H1 (cell line): ENCODE results near the gene PSMD5. TPM values are rescaled to one million over a fixed set of nuclear protein-coding genes. Genes with fewer than 3 reads are reported as not detected.

Experiments
- CBX5 ChIP-seq: fragments of 300-800, 300-1000 bp; sonication (generic); IDR thresholded peaks from 2 replicates; pipeline ENCODE4 v1.7.1; 2016; ENCODE audit warnings: antibody characterized with exemption, low read length, low read depth
- CTBP2 ChIP-seq: IDR thresholded peaks from 2 replicates; pipeline ENCODE4 v1.7.0; 2011; ENCODE audit warnings: borderline replicate concordance, mild to moderate bottlenecking, moderate library complexity, mixed read lengths, low read length; ENCODE audit not compliant: insufficient read depth, insufficient read length
- GTF2F1 ChIP-seq: IDR thresholded peaks from 2 replicates; pipeline ENCODE4 v1.6.1; 2012; ENCODE audit warnings: low read depth, low read length, improper control_type of control experiment, borderline replicate concordance
- HDAC2 ChIP-seq, 2 experiments: fragments of 300-600 bp in 1 of 2; sonication (generic) in 1 of 2; IDR thresholded peaks; 2 replicates each; pipeline ENCODE4 v1.6.1; 2011 to 2012; ENCODE audit warnings: low read depth in 2 of 2, low read length in 2 of 2, mild to moderate bottlenecking in 2 of 2, moderate library complexity in 2 of 2, borderline replicate concordance in 1 of 2, inconsistent platforms in 1 of 2
- HDAC6 ChIP-seq: IDR thresholded peaks from one replicate; pipeline ENCODE4 v1.7.1; 2012; ENCODE audit warnings: low read depth, mild to moderate bottlenecking, inconsistent platforms, low read length, moderate library complexity
- JUN ChIP-seq: IDR thresholded peaks from 2 replicates; pipeline ENCODE4 v1.6.1; 2011; ENCODE audit warnings: low read depth, mild to moderate bottlenecking, improper control_type of control experiment, low read length
- JUND ChIP-seq: IDR thresholded peaks from 2 replicates; pipeline ENCODE4 v1.6.1; 2011; ENCODE audit warnings: mild to moderate bottlenecking, improper control_type of control experiment, low read length
- KDM1A ChIP-seq: fragments of 200-600, 300-600 bp; sonication (generic); IDR thresholded peaks from 2 replicates; pipeline ENCODE4 v1.7.1; 2016; ENCODE audit warnings: mild to moderate bottlenecking, low read length, borderline replicate concordance
- MAX ChIP-seq: IDR thresholded peaks from 2 replicates; pipeline ENCODE4 v1.6.1; 2012; ENCODE audit warnings: inconsistent platforms
- POLR2A ChIP-seq, 2 experiments: IDR thresholded peaks; 1 replicate in 1 of 2; 2 replicates in 1 of 2; pipeline ENCODE4 v1.6.1; 2011; ENCODE audit warnings: low read depth in 2 of 2, low read length in 2 of 2, mild to moderate bottlenecking in 2 of 2; ENCODE audit errors: control extremely low read depth in 1 of 2
- RAD21 ChIP-seq, 2 experiments: IDR thresholded peaks in 1 of 2; conservative IDR thresholded peaks in 1 of 2; 2 replicates each; pipeline ENCODE4 v1.6.1; 2011; ENCODE audit warnings: low read depth in 2 of 2, low read length in 2 of 2, improper control_type of control experiment in 1 of 2, inconsistent platforms in 1 of 2, mild to moderate bottlenecking in 1 of 2, moderate library complexity in 1 of 2
- RFX5 ChIP-seq: IDR thresholded peaks from 2 replicates; pipeline ENCODE4 v1.6.1; 2011; ENCODE audit warnings: low read depth, low read length, improper control_type of control experiment, borderline replicate concordance
- RXRA ChIP-seq: IDR thresholded peaks from 2 replicates; pipeline ENCODE4 v1.6.1; 2011; ENCODE audit warnings: low read depth, mild to moderate bottlenecking, low read length, moderate library complexity; ENCODE audit not compliant: insufficient read depth
- SAP30 ChIP-seq: fragments of 300-600 bp; sonication (generic); IDR thresholded peaks from 2 replicates; pipeline ENCODE4 v1.7.1; 2012; ENCODE audit warnings: low read length, moderate library complexity, mild to moderate bottlenecking, inconsistent platforms; ENCODE audit not compliant: insufficient read depth, insufficient replicate concordance
- SP1 ChIP-seq: IDR thresholded peaks from 2 replicates; pipeline ENCODE4 v1.6.1; 2011; ENCODE audit warnings: low read depth, low read length
- SP2 ChIP-seq: IDR thresholded peaks from 2 replicates; pipeline ENCODE4 v1.6.1; 2012; ENCODE audit warnings: mild to moderate bottlenecking, low read length, inconsistent platforms
- TAF1 ChIP-seq: IDR thresholded peaks from 2 replicates; pipeline ENCODE4 v1.6.1; 2011; ENCODE audit warnings: mild to moderate bottlenecking, low read depth, low read length
- TBP ChIP-seq: IDR thresholded peaks from 2 replicates; pipeline ENCODE4 v1.6.1; 2011; ENCODE audit warnings: low read depth, low read length, improper control_type of control experiment
- TCF12 ChIP-seq: IDR thresholded peaks from 2 replicates; pipeline ENCODE4 v1.6.1; 2011; ENCODE audit warnings: low read depth, mild to moderate bottlenecking, low read length
- TEAD4 ChIP-seq: IDR thresholded peaks from 2 replicates; pipeline ENCODE4 v1.6.1; 2012; ENCODE audit warnings: low read depth, low read length, inconsistent platforms, mixed read lengths
- YY1 ChIP-seq: IDR thresholded peaks from 2 replicates; pipeline ENCODE4 v1.6.1; 2011; ENCODE audit warnings: low read depth, mild to moderate bottlenecking, low read length
- polyA plus RNA-seq, 7 experiments: library from polyadenylated mRNA; depleted of rRNA in 3 of 7; stranded (reverse) in 5 of 7; unstranded in 2 of 7; fragments of >200 nt in 5 of 7; fragments of 200-250 nt in 2 of 7; gene quantifications; 1 replicate in 5 of 7; 2 replicates in 1 of 7; 4 replicates in 1 of 7; pipeline versions ENCODE4 v1.2.1 to v1.2.3, GENCODE V29; 2011 to 2013; ENCODE audit warnings: missing spikeins in 2 of 7, mixed read lengths in 2 of 7
- total RNA-seq: library from RNA; stranded (reverse); fragmentation: NEBNext Ultra II Directional; extraction: Animal tissue kit (Norgen Biotek cat#: 25700); gene quantifications from 2 replicates; pipeline ENCODE4 v1.2.1, GENCODE V29; 2021

Gene PSMD5
- total and polyA plus RNA-seq, 2 of the 8 experiments (the other 6 are each of a cell fraction or from before 2014, with no cell fraction given): 19.2 to 30.5 TPM

GRCh38 chr9:120873512-120873911 is 30.8 kb upstream of the PSMD5 start (continued):
- TF ChIP-seq RXRA (0 out of 2 replicates have a peak, but pooled peaks have one; percentile 10), JUN (peak; percentile 34; the same call in 1 of the 2 replicates), TBP (no peak), SP2 (no peak), TEAD4 (peak; percentile 73; the same call in 1 of the 2 replicates), TAF1 (0 out of 2 replicates have a peak, but pooled peaks have one; percentile 45), SP1 (peak; percentile 66; the same call in 1 of the 2 replicates), HDAC2 (IDR thresholded peaks at IDR 0.05; ENCODE audit: borderline replicate concordance in 1 of 2, low read depth in 2 of 2, low read length in 2 of 2) (no peak; a peak in 1 of 4 replicates), JUND (peak; percentile 97), YY1 (no peak), SAP30 (no peak), RAD21 (IDR thresholded peaks at IDR 0.05 in 1 of 2, conservative IDR thresholded peaks at IDR 0.05 in 1 of 2; ENCODE audit: low read depth in 2 of 2, low read length in 2 of 2) (no peak), RFX5 (no peak), TCF12 (peak; percentile 95), KDM1A (no peak), HDAC6 (no peak), GTF2F1 (no peak), CTBP2 (no peak), CBX5 (no peak), POLR2A (IDR thresholded peaks at IDR 0.05; ENCODE audit: control extremely low read depth in 1 of 2, low read depth in 2 of 2, low read length in 2 of 2) (peak; percentile 12 to 28; a peak in 1 of 3 replicates), MAX (no peak)
